GOT3 (cell line): Measurements from ENCODE around the gene DDX4.
"Not testable (repeated sequence)": the region's sequence is repeated elsewhere in the genome, so short reads cannot be mapped to it uniquely, and the experiment has no call there.

Experiments
- DNase-seq: peaks from one replicate; lab custom pipeline; 2025; ENCODE audit warnings: mixed read lengths; lab: John Stamatoyannopoulos, UW

Gene DDX4

DNA sequence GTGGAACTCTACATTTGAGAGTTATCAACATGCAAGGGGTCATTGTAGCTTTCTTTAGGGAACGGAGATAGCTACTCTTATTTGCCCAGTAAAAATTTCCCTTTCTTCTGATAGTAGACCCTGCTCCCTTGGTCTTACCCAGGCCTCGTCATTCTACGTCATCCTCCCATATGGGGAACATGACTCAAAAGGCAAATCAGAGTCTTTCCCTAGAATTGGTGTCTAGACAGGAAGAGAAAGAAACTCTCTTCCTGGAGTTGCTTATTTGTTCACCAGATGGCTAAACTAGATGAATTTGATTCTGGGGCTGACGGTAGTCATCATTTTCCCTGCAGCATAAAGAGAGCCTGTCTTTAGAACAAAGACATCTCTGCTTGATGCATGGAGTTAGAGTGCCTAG lies 13.6 kb upstream of the DDX4 start:
- no peak for DNase-seq

DNA sequence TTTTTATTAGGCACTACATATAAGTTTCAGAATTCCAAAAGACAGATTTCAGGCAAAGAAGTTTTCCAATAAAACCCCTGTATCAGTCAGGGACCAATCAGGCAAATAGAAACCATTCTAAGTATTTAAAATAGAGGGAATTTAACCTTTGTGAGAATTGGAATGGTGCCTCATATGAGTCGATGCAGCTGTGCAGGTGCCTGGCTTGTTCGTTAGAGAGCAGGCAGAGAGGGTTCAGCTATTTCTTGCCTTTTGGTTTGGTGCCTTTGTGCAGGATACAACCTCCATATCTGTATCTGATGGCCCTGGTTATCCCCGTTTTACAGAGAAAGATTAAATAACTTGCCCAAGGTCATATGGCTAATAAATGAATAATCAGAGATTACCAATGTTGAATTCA lies 6.0 kb upstream of the DDX4 start:
- no peak for DNase-seq

DNA sequence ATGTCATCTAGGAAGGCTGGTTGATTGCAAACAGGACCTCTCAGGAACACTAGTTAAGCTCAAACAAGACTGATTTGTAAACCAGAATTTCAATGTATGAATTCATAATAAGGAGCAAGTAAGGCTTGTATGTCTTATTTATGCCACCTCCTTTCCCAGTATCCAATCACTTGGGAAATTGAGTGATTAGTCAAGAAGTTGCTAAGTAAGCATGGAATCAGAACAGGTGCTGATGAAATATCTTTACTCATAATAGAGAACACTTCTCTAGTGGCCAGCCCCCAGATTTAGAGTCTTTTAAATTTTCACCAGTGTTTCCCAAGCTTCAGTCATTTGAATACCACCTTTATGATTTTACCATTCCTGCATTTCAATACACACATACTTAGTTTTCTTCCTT lies 5.3 kb upstream of the DDX4 start:
- no peak for DNase-seq

DNA sequence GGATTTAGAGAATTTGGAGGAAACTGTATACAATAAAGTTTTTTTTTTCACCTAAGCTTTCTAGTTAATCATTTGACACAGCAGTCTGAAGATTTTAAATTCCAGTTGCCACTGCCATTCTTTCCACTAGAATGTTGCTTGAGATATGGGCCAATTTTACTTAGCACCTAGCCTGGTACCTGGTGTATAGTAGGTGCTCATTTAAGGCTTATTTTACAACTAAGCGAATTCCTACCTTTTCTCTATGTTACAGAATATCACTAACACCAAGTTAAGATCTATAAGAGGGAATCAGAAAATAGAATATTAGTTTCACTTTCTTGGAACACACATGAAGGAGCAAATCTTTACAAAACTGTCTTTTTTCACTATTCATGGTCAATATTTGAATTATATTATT lies 3.2 kb upstream of the DDX4 start:
- no peak for DNase-seq

DNA sequence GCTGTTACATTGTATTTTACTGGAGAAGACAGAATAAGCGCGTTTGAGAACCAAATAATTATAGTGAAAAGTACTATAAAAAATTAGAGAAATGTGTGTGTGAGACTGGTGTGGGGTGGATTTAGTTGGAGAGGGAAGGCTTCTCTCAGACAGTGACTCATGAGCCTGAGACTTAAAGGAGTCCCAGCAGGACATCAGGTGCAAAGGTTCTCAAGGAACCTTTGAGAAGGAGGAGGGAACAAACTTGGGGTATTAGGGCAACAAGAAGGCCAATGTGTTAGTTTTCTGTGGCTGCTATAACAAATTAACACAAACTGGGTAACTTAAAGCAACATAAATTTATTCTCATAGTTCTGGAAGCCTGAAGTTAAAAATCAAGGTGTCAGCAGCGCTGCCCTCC lies 4.9 kb downstream of the DDX4 start:
- DNase-seq, result no peak

DNA sequence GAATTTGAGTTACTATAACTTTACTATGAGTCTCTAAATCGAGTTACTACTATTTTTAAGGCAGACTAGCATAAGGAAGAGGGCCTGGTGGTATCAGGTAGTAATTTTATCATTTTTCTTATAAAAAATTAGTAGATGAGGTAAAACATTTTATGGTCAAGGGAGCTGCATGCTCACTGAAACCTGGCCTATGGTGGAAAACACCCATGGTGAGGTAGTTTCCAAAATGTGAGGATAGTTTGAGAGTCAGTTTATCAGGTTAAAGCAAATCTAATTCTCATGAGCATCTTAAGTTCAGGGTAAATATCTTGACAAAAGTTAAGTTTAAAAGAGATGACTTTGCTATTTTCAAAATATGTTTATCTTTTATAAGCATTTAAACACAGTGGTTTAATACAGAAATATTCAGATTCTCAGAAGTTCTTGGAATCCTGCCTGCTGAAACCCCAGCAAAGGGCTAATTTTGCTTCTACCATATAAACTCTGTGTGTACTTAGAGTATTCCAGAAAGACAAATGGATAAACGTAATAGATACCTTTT lies 10.0 kb downstream of the DDX4 start:
- no peak for DNase-seq

DNA sequence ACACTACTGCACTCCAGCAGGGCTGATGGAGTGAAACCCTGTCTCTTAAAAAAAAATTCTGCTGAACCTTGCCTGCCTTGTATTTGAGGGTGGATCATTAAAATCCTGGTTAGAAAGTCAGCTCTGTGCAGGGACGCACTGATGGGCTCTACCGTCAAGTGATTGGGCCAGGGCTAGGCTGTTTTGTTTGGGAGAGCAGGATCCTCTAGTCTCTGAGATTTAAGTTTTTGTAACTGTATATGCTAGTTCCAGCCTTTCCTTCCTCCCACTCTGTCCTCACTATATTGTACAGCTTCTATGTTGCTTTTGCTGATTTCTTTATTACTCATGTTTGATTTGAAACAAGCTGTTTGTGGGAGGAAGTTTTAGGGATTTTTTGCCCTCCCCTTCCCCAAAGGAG lies 11.5 kb downstream of the DDX4 start:
- DNase-seq, result no peak

DNA sequence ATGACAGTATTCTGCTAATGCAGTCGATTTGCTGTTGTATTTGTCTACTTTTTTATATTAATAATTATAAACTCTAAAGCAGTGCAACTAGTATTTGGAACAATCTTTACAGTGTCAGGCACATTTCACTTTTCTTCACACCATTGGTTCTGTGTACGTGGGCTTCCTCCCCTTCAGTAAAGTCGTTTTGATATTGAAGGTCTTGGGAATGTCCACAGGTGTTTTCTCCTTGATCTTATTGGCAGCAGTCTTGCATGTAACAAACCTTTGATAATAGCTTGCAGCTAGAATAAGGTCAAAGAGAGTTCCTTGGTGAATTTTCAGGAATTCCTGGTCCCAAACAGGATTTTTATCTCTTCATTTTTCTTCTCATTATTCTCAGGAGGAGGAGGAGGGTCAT lies 12.2 kb downstream of the DDX4 start:
- DNase-seq, result no peak

DNA sequence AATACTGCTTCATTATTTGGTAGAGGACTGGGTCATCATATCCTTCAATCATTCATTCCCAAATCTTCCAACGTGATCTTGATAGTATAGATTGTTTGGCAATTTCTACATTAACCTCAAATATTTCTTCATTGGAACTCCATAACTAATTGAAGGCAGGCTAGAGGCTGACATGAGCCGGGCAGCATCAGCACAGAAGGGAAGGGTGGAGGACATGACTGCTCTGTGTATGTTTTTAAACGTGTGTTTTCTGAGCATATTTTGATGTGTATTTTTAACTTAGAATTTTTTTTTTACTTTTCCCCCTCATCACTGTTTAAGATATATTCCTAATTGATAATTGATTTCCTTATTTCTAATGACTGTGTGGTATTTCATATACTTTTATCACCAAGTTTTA lies 12.6 kb downstream of the DDX4 start:
- DNase-seq, result no peak

DNA sequence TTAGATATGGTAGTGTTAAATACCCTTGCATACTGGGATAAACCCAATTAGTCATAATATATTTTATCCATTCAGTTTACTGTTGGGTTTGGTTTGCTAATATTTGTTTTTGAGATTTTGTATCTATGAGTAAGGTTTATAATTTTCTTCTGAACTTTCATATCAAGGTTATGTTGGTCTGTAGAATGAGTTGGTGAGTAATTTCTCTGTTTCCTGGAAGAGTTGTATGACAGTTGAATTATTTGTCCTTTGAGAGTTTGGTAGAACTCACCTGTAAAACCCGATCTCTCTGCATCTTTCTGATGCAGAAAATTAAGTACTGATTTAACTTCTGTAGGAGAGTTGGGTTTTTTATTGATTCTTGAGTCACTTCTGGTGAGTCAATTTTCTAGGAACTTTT lies 20.4 kb downstream of the DDX4 start:
- no peak for DNase-seq

DNA sequence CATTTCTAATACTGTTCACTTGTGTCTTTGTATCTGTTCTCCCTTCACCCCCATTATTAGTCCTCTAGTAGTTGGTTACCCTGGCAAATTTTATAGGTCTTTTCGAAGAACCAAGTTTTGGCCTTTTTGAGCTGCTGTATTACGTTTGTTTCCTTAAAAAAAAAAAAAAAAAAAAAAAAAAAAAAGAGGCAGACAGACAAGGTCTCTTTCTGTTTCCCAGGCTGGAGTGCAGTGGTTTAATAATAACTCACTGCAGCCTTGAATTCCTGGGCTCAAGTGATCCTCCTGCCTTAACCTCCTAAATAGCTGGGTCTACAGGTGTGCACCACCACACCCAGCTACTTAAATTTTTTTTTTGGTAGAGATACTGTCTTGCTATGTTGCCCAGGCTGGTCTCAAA lies 20.9 kb downstream of the DDX4 start:
- no peak for DNase-seq

DNA sequence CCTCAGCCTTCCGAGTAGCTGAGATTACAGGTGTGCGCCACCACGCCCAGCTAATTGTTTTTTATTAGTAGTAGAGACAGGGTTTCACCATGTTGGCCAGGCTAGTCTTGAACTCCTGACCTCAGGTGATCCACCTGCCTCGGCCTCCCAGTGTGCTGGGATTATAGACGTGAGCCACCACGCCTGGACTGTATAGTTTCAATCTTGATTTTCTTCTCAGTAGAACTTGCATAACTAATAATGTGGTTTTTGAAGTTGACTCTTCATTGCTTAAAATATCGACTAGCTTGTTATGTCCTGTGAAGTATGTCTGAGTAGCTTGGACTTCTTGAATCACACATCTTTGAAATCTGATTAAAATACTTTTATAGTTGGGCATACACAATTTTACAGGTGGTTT lies 23.9 kb downstream of the DDX4 start:
- DNase-seq, result not testable (repeated sequence)

DNA sequence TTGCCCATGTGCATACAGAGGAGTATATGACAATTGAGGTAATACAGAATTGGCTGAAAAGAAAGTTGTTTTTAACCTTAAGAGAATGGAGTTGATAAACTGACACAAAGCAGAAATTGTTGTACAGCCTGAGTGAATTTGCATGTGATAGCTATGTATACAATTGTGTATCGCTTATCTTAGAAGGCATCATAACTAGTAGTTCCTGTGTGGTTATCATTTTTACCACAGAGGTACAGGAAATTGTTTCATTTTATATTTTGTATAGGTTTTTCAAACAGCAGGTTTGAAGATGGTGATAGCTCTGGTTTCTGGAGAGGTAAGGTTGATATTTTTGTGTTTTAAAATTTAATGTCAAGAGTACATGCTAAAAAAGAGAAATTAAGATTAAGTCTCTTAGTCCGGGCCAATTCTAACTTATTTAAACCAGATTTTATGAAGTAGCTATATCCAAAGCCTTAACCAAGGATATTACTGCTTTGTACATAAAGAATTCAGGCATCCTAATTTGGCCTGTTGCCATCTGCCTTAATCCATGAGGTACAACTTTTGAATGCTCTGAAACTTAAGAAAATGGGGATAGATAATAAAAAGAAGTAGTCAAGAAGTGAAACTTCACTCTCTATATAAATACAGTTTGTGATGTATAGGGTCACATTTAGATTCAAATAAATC lies 26.0 kb downstream of the DDX4 start:
- DNase-seq, result no peak

DNA sequence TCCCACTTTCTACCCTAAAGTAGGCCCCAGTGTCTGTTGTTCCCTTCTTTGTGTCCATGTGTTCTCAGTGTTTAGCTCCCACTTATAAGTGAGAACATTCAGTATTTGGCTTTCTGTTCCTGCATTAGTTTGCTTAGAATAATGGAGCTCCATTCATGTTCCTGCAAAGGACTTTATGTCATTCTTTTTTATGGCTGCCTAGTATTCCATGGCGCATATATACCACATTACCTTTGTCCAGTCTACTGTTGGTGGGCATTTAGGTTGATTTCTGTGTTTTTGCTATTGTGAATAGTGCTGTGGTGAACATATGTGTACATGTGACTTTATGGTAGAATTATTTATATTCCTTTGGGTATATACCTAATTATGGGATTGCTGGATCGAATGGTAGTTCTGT lies 30.4 kb downstream of the DDX4 start:
- DNase-seq, result no peak

DNA sequence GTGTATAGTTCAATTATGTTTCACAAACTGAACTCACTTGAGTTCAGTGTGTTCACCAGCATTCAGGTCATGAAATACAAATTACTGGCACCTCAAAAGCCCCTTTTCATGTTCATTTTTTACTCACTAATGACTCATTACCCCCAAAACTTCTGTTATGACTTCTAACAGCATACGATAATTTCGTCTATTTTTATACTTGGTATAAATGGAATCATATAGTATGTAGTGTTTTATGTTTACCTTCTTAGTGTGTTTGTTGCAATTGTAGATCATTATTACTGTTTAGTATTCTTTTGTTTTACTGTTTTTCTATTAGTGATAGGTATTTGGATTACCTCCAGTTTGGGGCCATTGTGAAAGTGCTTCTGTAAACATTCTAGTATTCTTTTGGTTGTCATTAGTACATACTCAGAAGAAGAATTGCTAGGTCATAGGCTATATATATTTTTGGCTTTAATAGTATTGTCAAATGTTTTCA lies 33.4 kb downstream of the DDX4 start:
- DNase-seq, result no peak

DNA sequence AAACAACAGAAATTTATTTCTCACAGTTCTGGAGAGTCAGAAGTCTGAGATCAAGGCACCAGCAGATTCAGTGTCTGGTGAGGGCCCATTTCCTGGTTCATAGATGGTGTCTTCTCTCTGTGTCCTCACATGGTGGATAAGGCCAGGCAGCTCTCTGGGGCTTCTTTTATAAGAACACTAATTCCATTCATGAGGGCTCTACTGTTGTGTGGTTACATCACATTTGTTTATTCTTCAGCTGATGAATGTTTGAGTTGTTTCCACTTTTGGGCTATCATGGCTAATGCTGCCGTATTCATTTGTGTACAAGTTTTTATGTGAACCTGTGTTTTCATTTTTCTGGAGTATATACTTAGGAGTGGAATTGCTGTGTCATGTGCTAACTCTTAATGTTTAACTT lies 35.2 kb downstream of the DDX4 start:
- DNase-seq, result no peak

DNA sequence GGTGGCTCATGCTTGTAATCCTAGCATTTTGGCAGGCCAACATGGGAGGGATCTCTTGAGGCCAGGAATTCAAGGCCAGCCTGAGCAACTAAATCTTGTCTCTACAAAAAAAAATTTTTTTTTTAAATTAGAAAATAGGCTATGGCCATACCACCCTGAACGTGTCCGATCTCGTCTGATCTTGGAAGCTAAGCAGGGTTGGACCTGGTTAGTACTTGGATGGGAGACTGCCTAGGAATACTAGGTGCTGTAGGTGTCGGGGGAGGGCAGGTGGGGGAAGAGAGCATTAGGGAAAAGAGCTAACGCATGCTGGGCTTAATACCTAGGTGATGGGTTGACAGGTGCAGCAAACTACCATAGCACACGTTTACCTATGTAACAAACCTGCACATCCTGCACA lies 39.5 kb downstream of the DDX4 start:
- DNase-seq, result no peak

DNA sequence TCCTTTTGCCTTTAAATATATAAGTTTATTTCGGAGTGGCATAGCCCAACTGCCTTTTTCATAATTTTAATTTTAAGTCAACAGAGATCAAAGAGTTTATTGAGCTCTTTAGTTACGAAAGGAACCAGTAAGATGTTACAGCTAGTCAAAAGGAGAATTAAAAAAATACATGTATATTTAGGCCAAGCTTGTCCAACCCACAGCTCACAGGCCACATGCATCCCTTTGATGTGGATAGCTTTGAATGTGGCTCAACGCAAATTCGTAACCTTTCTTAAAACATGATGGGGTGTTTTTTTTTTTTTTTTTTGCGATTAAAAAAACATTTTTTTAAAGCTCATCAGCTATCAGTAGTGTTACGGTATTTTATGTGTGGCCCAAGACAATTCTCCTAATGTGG lies 63.1 kb downstream of the DDX4 start:
- DNase-seq, result no peak

DNA sequence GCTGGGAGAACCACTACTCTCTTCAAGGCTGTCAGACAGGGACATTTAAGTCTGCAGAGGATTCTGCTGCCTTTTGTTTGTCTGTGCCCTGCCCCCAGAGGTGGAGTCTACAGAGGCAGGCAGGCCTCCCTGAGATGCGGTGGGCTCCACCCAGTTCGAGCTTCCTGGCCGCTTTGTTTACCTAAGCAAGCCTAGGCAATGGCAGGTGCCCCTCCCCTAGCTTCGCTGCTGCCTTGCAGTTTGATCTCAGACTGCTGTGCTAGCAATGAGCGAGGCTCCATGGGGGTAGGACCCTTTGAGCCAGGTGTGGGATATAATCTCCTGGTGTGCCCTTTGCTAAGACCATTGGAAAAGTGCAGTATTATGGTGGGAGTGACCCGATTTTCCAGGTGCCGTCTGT lies 71.0 kb downstream of the DDX4 start:
- not testable (repeated sequence) for DNase-seq

DNA sequence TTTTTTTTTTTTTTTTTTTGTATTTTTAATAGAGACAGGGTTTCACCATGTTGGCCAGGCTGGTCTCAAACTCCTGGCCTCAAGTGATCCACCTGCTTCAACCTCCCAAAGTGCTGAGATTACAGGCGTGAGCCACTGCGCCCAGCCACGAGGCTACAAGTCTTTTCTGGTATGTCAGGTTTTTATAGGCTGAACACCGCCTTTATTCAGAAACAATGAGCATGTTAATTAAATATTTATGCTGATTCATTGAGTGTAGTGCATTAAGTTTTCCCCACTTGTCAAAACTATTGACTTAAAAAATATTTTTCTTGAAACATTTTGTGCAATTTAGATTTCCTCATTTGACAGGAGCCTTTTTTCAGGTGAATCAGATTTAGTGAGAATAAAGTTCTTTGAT lies 78.1 kb downstream of the DDX4 start:
- not testable (repeated sequence) for DNase-seq

DNA sequence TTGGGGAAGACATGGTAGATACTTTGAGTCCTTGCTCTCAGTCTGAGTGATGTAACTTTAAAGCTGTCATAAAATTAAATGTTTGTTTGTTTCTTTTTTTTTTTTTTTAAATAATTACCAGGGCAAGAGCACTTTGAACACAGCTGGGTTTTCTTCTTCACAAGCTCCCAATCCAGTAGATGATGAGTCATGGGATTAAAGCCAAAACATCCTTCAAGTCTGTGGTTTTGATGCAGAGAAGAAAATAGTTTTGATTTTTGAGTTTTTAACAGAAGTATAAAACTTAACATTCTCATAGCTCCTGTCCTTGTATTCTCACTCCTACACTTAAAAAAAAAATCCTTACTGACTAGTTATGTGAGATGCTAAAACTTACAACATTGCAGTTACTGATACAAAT lies 78.5 kb downstream of the DDX4 start:
- DNase-seq, result peak; percentile 2

DNA sequence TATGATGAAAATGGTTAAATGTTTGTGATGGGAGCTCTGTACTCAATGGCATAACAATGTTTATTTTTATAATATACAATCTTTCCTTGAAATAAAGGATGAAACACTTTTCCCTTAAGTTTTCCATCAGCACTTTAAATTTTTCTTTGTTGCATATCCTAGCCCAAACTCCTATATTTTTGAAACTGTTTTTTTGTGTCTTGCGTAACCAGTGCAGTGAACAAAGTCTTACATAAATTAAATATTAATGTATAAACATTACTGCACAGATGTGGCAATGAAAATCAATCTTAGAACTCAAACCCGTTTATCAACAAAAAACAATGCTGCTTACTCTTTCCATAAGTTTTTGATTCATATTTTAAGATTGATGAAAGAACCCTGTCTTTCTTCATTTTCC lies 79.2 kb downstream of the DDX4 start:
- DNase-seq, result no peak

DNA sequence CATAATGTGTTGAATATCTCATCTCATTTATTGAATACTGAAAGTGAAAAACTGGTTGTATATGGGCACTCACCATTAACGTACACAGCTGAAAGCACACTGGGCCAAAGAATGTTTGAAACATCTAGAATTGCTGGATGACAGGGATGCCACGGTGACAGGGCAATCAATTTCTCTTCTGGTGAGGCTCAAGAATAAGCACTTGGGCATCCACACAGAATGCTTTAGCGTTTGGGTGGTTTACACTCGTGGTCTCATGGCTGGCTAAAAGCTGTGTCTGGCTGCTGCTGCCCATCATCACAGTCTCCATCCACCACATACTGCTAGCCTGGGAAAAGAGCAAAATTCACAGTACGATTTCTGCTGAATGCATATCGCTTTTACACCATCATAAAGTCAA lies 82.6 kb downstream of the DDX4 start:
- DNase-seq, result no peak
